ENCODE measurements around the gene NCSTN. TPM values are rescaled to one million over a fixed set of nuclear protein-coding genes. Genes with fewer than 3 reads are reported as not detected.

Gene NCSTN
- total RNA-seq, 1 experiment from 2014 or later = 67.8 TPM

- Histone ChIP-seq H2AFZ (ENCODE audit: low read length) (no peak overlapping the region), H3K23me2 (ENCODE audit: insufficient read length, low read depth, low read length, poor library complexity, severe bottlenecking) (peaks cover 7% of the 10 kb centered on the region), H3K4me2 (ENCODE audit: insufficient read depth, insufficient read length, low read length) (no peak overlapping the region), H3K23ac (ENCODE audit: insufficient read length, low read depth, low read length) (no peak overlapping the region), H4K8ac (replicated peaks; ENCODE audit: insufficient read length, low read depth, low read length) (no peak overlapping the region), H2BK12ac (ENCODE audit: insufficient read length, low read depth, low read length) (no peak overlapping the region), H2BK20ac (ENCODE audit: low read depth, low read length, poor library complexity, severe bottlenecking) (no peak overlapping the region), H2BK5ac (ENCODE audit: insufficient read length, low read length) (no peak overlapping the region), H3K27me3 (ENCODE audit: insufficient read depth, low read length) (no peaks in the 10 kb centered on the region), H3K9ac (ENCODE audit: extremely low read depth, insufficient read length, low read length) (no peak overlapping the region), H4K91ac (ENCODE audit: insufficient read length, low read depth, low read length) (no peak overlapping the region), H2AK5ac (ENCODE audit: insufficient read length, low read length) (no peak overlapping the region), H3K9me3 (ENCODE audit: control insufficient read depth, low read depth, low read length) (no peaks in the 10 kb centered on the region), H4K20me1 (ENCODE audit: control insufficient read depth, insufficient read depth, insufficient read length) (no peaks in the 10 kb centered on the region), H2BK15ac (ENCODE audit: low read depth, low read length) (no peak overlapping the region), H3K56ac (ENCODE audit: insufficient read length, low read depth, low read length) (no peak overlapping the region), H3T11ph (ENCODE audit: low read length) (no peak overlapping the region), H3K27ac (ENCODE audit: insufficient read length, low read depth, low read length) (no peak overlapping the region), H3K79me1 (ENCODE audit: insufficient read depth, low read depth, low read length, poor library complexity, severe bottlenecking) (no peaks in the 10 kb centered on the region), H3K4ac (ENCODE audit: low read depth, low read length) (no peak overlapping the region), H3K4me1 (ENCODE audit: insufficient read depth, low read length) (peaks cover 9% of the 10 kb centered on the region), H3K79me2 (ENCODE audit: insufficient read depth, low read length) (no peaks in the 10 kb centered on the region), H2BK120ac (ENCODE audit: low read depth, low read length, poor library complexity, severe bottlenecking) (no peak overlapping the region), H3K18ac (ENCODE audit: insufficient read length, low read depth, low read length) (no peak overlapping the region), H3K14ac (ENCODE audit: insufficient read depth, low read length) (no peak overlapping the region), H4K5ac (ENCODE audit: insufficient read length, low read depth, low read length) (no peak overlapping the region)
- no peak for TF ChIP-seq CTCF (conservative IDR thresholded peaks at IDR 0.05)
- Mint-ChIP-seq H3K9me3 (no peaks in the 10 kb centered on the region; a peak in 1 of 5 replicates), H3K4me3 (no peak overlapping the region; a peak in 1 of 5 replicates), H3K36me3 (ENCODE audit: insufficient read depth in 1 of 3, low read depth in 3 of 3) (peaks cover 0 to 2% (median 0%) of the 10 kb centered on the region in 3 experiments; a peak in 1 of 7 replicates), H3K27ac (no peak overlapping the region), H3K27me3 (ENCODE audit: low read depth) (peaks cover 4% of the 10 kb centered on the region; the same call in 1 of the 2 replicates), H3K4me1 (peaks cover 39 to 56% of the 10 kb centered on the region in 2 experiments)
- WGBS (ENCODE audit: extremely low coverage, insufficient read length, low lambda C conversion rate) = no CpG with 5 or more reads among the region's 42 CpGs
- no peak for DNase-seq
Observed at GRCh38 chr1:160370561-160371345, 27.6 kb downstream of the NCSTN start.

Measured in H9 (cell line).